GM19467 (cell line): ENCODE data around the gene NAIP.
"Not testable (repeated sequence)": the region's sequence is repeated elsewhere in the genome, so short reads cannot be mapped to it uniquely, and the experiment has no call there.

Source experiments
- ATAC-seq: cut with Tn5 transposase; IDR thresholded peaks from one replicate; pipeline ENCODE4 v1.9.1; 2021; ENCODE audit warnings: mild to moderate bottlenecking, moderate library complexity; ENCODE audit not compliant: unreplicated experiment

Gene NAIP

GRCh38 chr5:71025289-71025953, at the start of gene NAIP:
NAIP (minus strand) TSS chr5:71025339; CDS start chr5:71012915, 12,424 bp downstream.
- ATAC-seq = peak; percentile 50

GRCh38 chr5:71067262-71067928, 42.3 kb upstream of the NAIP start, which contains the start of gene GTF2H2:
GTF2H2 (minus strand) TSS chr5:71067676; CDS start chr5:71062763, 4,913 bp downstream.
- ATAC-seq = peak; percentile 96

- ATAC-seq = not testable (repeated sequence)
Observed at GRCh38 chr5:71061322-71061721, 36.2 kb upstream of the NAIP start.

- not testable (repeated sequence) for ATAC-seq
Observed at GRCh38 chr5:71059426-71059825, 34.3 kb upstream of the NAIP start.

GRCh38 chr5:71044808-71045207, 19.7 kb upstream of the NAIP start:
- ATAC-seq = not testable (repeated sequence)

- not testable (repeated sequence) for ATAC-seq
Observed at GRCh38 chr5:71044128-71044527, 19.0 kb upstream of the NAIP start.

- not testable (repeated sequence) for ATAC-seq
Observed at GRCh38 chr5:71031046-71031776, 6.1 kb upstream of the NAIP start.

GRCh38 chr5:71020643-71021042, 4.5 kb downstream of the NAIP start:
- not testable (repeated sequence) for ATAC-seq

- not testable (repeated sequence) for ATAC-seq
Observed at GRCh38 chr5:71018376-71019005, 6.6 kb downstream of the NAIP start.

- no peak for ATAC-seq
Observed at GRCh38 chr5:71014176-71014575, 11.0 kb downstream of the NAIP start.

GRCh38 chr5:71013575-71013974, 11.6 kb downstream of the NAIP start:
- no peak for ATAC-seq

- ATAC-seq = no peak
Observed at GRCh38 chr5:71011194-71011792, 13.8 kb downstream of the NAIP start.

GRCh38 chr5:71006983-71007382, 18.2 kb downstream of the NAIP start:
- ATAC-seq = not testable (repeated sequence)

- ATAC-seq = not testable (repeated sequence)
Observed at GRCh38 chr5:70984882-70985281, 40.3 kb downstream of the NAIP start.

GRCh38 chr5:70967220-70967619, 57.9 kb downstream of the NAIP start:
- ATAC-seq = not testable (repeated sequence)

- ATAC-seq = not testable (repeated sequence)
Observed at GRCh38 chr5:70964531-70964930, 60.6 kb downstream of the NAIP start.

- ATAC-seq = not testable (repeated sequence)
Observed at GRCh38 chr5:70953068-70953467, 72.1 kb downstream of the NAIP start.

- ATAC-seq = not testable (repeated sequence)
Observed at GRCh38 chr5:70932560-70932959, 92.6 kb downstream of the NAIP start.

- ATAC-seq = not testable (repeated sequence)
Observed at GRCh38 chr5:70931709-70932368, 93.3 kb downstream of the NAIP start.

GRCh38 chr5:70925211-70925562, 100.0 kb downstream of the NAIP start:
- not testable (repeated sequence) for ATAC-seq
